HG02870 (cell line): ENCODE data around the gene MOB3B.

Experiments used
- ATAC-seq: cut with Tn5 transposase; IDR thresholded peaks from one replicate; pipeline ENCODE4 v1.9.1; 2021; ENCODE audit warnings: mild to moderate bottlenecking, moderate library complexity; ENCODE audit not compliant: unreplicated experiment

The MOB3B gene

GRCh38 chr9:27297050-27297449 lies 232.6 kb downstream of the MOB3B start, which contains the start of gene EQTN:
Gene EQTN, minus strand, starts transcription at chr9:27297150. Its CDS starts 95 bp downstream, at chr9:27297055.
- no peak for ATAC-seq

- ATAC-seq = no peak
Measured at GRCh38 chr9:27293996-27294395, 235.6 kb downstream of the MOB3B start.

GRCh38 chr9:27292659-27293405 lies 236.8 kb downstream of the MOB3B start:
- no peak for ATAC-seq

GRCh38 chr9:27291292-27291691 lies 238.3 kb downstream of the MOB3B start:
- no peak for ATAC-seq

GRCh38 chr9:27282269-27282668 lies 247.3 kb downstream of the MOB3B start:
- no peak for ATAC-seq

- no peak for ATAC-seq
Measured at GRCh38 chr9:27280860-27281259, 248.8 kb downstream of the MOB3B start.

GRCh38 chr9:27280249-27280648 lies 249.4 kb downstream of the MOB3B start:
- ATAC-seq = no peak

- ATAC-seq = no peak
Measured at GRCh38 chr9:27279611-27280010, 250.0 kb downstream of the MOB3B start.

GRCh38 chr9:27278374-27278773 lies 251.2 kb downstream of the MOB3B start:
- ATAC-seq = no peak

GRCh38 chr9:27276193-27277030 lies 253.2 kb downstream of the MOB3B start:
- ATAC-seq = no peak
